ENCODE data around the gene CCL28.

DNA sequence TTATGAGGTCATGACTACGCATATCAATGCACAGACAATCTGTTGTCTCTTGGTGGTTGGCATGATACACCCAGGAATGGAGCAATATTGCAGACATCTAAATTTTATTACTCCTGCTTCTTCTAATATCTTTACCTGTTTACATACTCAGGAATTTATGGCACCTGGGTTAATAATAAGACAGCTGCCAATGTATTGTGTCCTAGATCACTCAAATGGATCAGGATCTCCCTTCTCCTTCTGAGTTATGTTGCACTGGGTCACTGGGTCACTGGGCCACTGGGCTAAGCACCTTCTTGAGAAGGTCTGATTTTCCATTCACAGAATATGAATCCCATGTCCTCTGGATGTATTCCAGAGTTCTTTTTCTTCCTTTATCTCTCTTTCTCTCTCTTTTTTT, 41.8 kb downstream of the CCL28 start:
- TF ChIP-seq POLR2AphosphoS5 (IDR thresholded peaks at IDR 0.05) = no peak
- TF ChIP-seq, protein P1, sequence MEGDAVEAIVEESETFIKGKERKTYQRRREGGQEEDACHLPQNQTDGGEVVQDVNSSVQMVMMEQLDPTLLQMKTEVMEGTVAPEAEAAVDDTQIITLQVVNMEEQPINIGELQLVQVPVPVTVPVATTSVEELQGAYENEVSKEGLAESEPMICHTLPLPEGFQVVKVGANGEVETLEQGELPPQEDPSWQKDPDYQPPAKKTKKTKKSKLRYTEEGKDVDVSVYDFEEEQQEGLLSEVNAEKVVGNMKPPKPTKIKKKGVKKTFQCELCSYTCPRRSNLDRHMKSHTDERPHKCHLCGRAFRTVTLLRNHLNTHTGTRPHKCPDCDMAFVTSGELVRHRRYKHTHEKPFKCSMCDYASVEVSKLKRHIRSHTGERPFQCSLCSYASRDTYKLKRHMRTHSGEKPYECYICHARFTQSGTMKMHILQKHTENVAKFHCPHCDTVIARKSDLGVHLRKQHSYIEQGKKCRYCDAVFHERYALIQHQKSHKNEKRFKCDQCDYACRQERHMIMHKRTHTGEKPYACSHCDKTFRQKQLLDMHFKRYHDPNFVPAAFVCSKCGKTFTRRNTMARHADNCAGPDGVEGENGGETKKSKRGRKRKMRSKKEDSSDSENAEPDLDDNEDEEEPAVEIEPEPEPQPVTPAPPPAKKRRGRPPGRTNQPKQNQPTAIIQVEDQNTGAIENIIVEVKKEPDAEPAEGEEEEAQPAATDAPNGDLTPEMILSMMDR (IDR thresholded peaks at IDR 0.05) = no peak

Data from prostate gland (tissue), 2 donors.